Keratinocyte (primary cell): Measurements from ENCODE around the gene MOB2.

Experiments
- EZH2 ChIP-seq: IDR thresholded peaks from one replicate; pipeline ENCODE4 v1.6.1; 2012; ENCODE audit warnings: inconsistent platforms, mild to moderate bottlenecking, low read length, moderate library complexity
- TF ChIP-seq, protein P1 (sequence below), 3 experiments: IDR thresholded peaks in 1 of 3; conservative IDR thresholded peaks in 1 of 3; optimal IDR thresholded peaks in 1 of 3; 2 replicates in 2 of 3; 3 replicates in 1 of 3; pipeline versions ENCODE3 to v1.5.1; 2011; ENCODE audit warnings: low read length in 3 of 3, mild to moderate bottlenecking in 3 of 3, moderate library complexity in 2 of 3, control low read depth in 1 of 3, inconsistent platforms in 1 of 3; ENCODE audit not compliant: insufficient read depth in 2 of 3; ENCODE audit errors: extremely low read depth in 1 of 3

DNA sequence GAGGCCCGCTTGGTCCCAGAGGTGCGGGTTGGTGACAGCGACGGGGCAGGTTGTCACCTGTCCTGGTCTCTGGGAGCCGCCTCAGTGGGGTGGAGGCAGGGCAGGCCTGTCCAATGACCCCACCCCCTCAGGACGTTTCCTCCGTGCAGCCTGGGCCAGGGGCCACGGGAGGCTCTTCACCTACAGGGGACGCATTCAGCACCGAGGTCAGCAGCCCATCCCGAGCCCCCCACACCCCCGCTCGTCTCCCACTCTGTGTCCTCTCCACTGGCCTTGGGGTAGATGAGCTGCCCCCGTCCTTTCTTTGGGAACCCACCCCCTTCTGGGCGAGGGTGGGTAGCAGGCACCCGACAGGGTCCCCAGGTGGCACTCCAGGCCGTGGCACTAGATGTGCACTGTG, 61.1 kb downstream of the MOB2 start:
- TF ChIP-seq, protein P1, sequence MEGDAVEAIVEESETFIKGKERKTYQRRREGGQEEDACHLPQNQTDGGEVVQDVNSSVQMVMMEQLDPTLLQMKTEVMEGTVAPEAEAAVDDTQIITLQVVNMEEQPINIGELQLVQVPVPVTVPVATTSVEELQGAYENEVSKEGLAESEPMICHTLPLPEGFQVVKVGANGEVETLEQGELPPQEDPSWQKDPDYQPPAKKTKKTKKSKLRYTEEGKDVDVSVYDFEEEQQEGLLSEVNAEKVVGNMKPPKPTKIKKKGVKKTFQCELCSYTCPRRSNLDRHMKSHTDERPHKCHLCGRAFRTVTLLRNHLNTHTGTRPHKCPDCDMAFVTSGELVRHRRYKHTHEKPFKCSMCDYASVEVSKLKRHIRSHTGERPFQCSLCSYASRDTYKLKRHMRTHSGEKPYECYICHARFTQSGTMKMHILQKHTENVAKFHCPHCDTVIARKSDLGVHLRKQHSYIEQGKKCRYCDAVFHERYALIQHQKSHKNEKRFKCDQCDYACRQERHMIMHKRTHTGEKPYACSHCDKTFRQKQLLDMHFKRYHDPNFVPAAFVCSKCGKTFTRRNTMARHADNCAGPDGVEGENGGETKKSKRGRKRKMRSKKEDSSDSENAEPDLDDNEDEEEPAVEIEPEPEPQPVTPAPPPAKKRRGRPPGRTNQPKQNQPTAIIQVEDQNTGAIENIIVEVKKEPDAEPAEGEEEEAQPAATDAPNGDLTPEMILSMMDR (optimal IDR thresholded peaks at IDR 0.05 in 1 of 3, IDR thresholded peaks at IDR 0.05 in 1 of 3, conservative IDR thresholded peaks at IDR 0.05 in 1 of 3; ENCODE audit: extremely low read depth in 1 of 3, insufficient read depth in 2 of 3, low read length in 3 of 3), result no peak
- no peak for TF ChIP-seq EZH2
